ENCODE results near the gene NAMPT. TPM values are rescaled to one million over a fixed set of nuclear protein-coding genes. Genes with fewer than 3 reads are reported as not detected.

Gene NAMPT
- total RNA-seq, 4 donors from 2014 or later = 274 to 823 (median 604) TPM

GRCh38 chr7:106287786-106288185, 3.0 kb upstream of the NAMPT start:
- intact Hi-C loops (cut with DNase I) = loop anchor here (5.0 to 10.0 kb wide), 2 partner anchors 137 to 155 kb away; no protein-coding TSS in a partner anchor
- H3K36me3 ChIP-seq = no peaks in the 10 kb centered on the region
- WGBS, 2 donors = 69 to 86% methylated on average over 3 of the region's 3 CpGs
- peaks cover 0 to 42% (median 0%) of the 10 kb centered on the region in 3 donors for H3K4me1 ChIP-seq
- TF ChIP-seq POLR2A (IDR thresholded peaks at IDR 0.05) = no peak
- TF ChIP-seq CTCF (IDR thresholded peaks at IDR 0.05) = no peak
- DNase-seq = no peak
- H3K9me3 ChIP-seq = no peaks in the 10 kb centered on the region
- no peaks in the 10 kb centered on the region for H3K27me3 ChIP-seq
- H3K4me3 ChIP-seq = no peak overlapping the region
- H3K27ac ChIP-seq = peak overlapping the region in 3 of 4 donors; percentile 32 to 85 (median 84)

- Histone ChIP-seq H3K4me1 (peaks cover 0 to 57% (median 0%) of the 10 kb centered on the region in 3 donors), H3K27ac (peak overlapping the region; percentile 94 to 99 (median 99)), H3K27me3 (no peaks in the 10 kb centered on the region), H3K9me3 (no peaks in the 10 kb centered on the region), H3K36me3 (no peaks in the 10 kb centered on the region), H3K4me3 (peak overlapping the region; percentile 40 to 88 (median 78))
- WGBS, 2 donors = 24 to 28% methylated on average over 13 to 14 of the region's 14 CpGs
- DNase-seq = no peak
- intact Hi-C loops (cut with DNase I) = loop anchor here (5.0 to 10.0 kb wide), 2 partner anchors 139 to 156 kb away; no protein-coding TSS in a partner anchor
- TF ChIP-seq CTCF (IDR thresholded peaks at IDR 0.05) (no peak), POLR2A (IDR thresholded peaks at IDR 0.05) (no peak)
These were observed 1.2 kb upstream of the NAMPT start for GRCh38 chr7:106285855-106286492.

- 0 to 1% methylated on average over 5 to 39 of the region's 70 CpGs for WGBS, 2 donors
- intact Hi-C loops (cut with DNase I) = loop anchor here (5.0 to 10.0 kb wide), 2 partner anchors 140 to 157 kb away; no protein-coding TSS in a partner anchor
- Histone ChIP-seq H3K27me3 (no peaks in the 10 kb centered on the region), H3K9me3 (no peaks in the 10 kb centered on the region), H3K4me3 (peak overlapping the region; percentile 70 to 88 (median 87)), H3K27ac (peak overlapping the region; percentile 94 to 99 (median 99)), H3K36me3 (no peaks in the 10 kb centered on the region), H3K4me1 (peaks cover 0 to 59% (median 0%) of the 10 kb centered on the region in 3 donors)
- TF ChIP-seq POLR2A (IDR thresholded peaks at IDR 0.05) (peak in 3 of 4 donors; percentile 21 to 66 (median 61)), CTCF (IDR thresholded peaks at IDR 0.05) (no peak)
- peak; percentile 91 for DNase-seq
These were observed 470 bp upstream of the NAMPT start for GRCh38 chr7:106285051-106285854.

- H3K9me3 ChIP-seq = no peaks in the 10 kb centered on the region
- WGBS, 2 donors = 0 to 1% methylated on average over 4 to 7 of the region's 72 CpGs
- DNase-seq = no peak
- H3K4me1 ChIP-seq = peaks cover 0 to 71% (median 5%) of the 10 kb centered on the region in 3 donors
- TF ChIP-seq CTCF (IDR thresholded peaks at IDR 0.05) = no peak
- peak in 2 of 4 donors; percentile 19 to 50 for TF ChIP-seq POLR2A (IDR thresholded peaks at IDR 0.05)
- peak overlapping the region; percentile 70 to 88 (median 87) for H3K4me3 ChIP-seq
- H3K27me3 ChIP-seq = no peaks in the 10 kb centered on the region
- H3K27ac ChIP-seq = peak overlapping the region; percentile 94 to 99 (median 99)
- H3K36me3 ChIP-seq = no peaks in the 10 kb centered on the region
- intact Hi-C loops (cut with DNase I) = loop anchor here (10.0 kb wide), 1 partner anchor 141 kb away; no protein-coding TSS in a partner anchor
These were observed 711 bp downstream of the NAMPT start for GRCh38 chr7:106283831-106284713.

Measured in esophagus squamous epithelium (tissue), 5 donors.